ENCODE results near the gene SNX14. TPM values are rescaled to one million over a fixed set of nuclear protein-coding genes. Genes with fewer than 3 reads are reported as not detected.

The SNX14 gene
- total and polyA plus RNA-seq, 2 of the 8 experiments (the other 6 are each of a cell fraction or from before 2014, with no cell fraction given): 11.9 to 24.2 TPM

DNA sequence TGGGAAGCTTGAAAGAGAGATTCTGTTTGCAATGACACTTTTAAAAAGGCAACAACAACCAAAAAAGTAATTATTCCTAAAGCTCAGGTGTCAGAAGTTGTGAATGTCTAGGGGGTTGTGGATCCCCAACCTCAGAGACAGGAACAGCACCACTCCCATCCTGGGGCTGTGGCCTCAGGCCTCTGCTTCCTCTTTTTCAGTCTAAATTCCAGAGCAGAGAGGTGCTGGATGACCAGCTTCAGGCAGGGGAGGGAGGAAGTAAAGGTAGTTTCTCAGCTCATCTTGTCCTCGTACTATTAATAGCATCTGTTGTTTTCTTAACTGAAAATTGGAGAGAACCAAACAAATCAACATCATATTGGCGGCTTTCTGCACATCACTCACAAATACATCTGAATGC, 135.5 kb downstream of the SNX14 start:
- H3K56ac ChIP-seq (replicated peaks; ENCODE audit: insufficient read length, low read depth, low read length): no peak overlapping the region
- H3K14ac ChIP-seq (ENCODE audit: insufficient read length): no peak overlapping the region
- H3K4ac ChIP-seq (replicated peaks; ENCODE audit: insufficient read length, low read depth, low read length): no peak overlapping the region
- H3K9me3 ChIP-seq (ENCODE audit: insufficient read depth in 2 of 2, low read depth in 1 of 2, low read length in 1 of 2): no peaks in the 10 kb centered on the region
- 38% methylated on average over 2 of the region's 2 CpGs; no CpG with 5 or more reads in 1 of the 2 experiments for WGBS, 2 experiments (ENCODE audit: extremely low coverage in 1 of 2, insufficient coverage in 1 of 2, insufficient read length in 1 of 2, insufficient replicate concordance in 2 of 2, low coverage in 1 of 2, low lambda C conversion rate in 2 of 2, missing lambda C conversion rate in 1 of 2)
- H2BK12ac ChIP-seq (ENCODE audit: low read depth, low read length): no peak overlapping the region
- no peaks in the 10 kb centered on the region for H3K79me2 ChIP-seq (ENCODE audit: control insufficient read depth in 1 of 2, insufficient read depth in 2 of 2, low read length in 2 of 2)
- no peak overlapping the region for H4K91ac ChIP-seq (replicated peaks; ENCODE audit: insufficient read length, low read length)
- no peaks in the 10 kb centered on the region for H3K23me2 ChIP-seq (ENCODE audit: low read depth, low read length)
- peaks cover 0 to 3% (median 0%) of the 10 kb centered on the region in 4 experiments; a peak in 1 of 7 replicates for H3K27me3 ChIP-seq (replicated peaks in 1 of 4; ENCODE audit: control insufficient read depth in 3 of 4, extremely low read depth in 1 of 4, insufficient read depth in 3 of 4, low read length in 3 of 4)
- H3K79me1 ChIP-seq (ENCODE audit: low read depth, low read length): no peaks in the 10 kb centered on the region
- peaks cover 0 to 10% (median 3%) of the 10 kb centered on the region in 4 experiments; a peak in 4 of 7 replicates for H3K4me1 ChIP-seq (replicated peaks in 1 of 4; ENCODE audit: control insufficient read depth in 3 of 4, insufficient read depth in 4 of 4, low read length in 3 of 4)
- H3K4me2 ChIP-seq (ENCODE audit: insufficient read depth in 1 of 2, low read depth in 2 of 2, low read length in 2 of 2): 0 out of 4 replicates have a peak overlapping the region, but pooled peaks of 1 of the 2 experiments have one; percentile 24
- no peak overlapping the region for H4K5ac ChIP-seq (ENCODE audit: insufficient read length, low read depth, low read length)
- H3K27ac ChIP-seq (ENCODE audit: low read depth, low read length): no peak overlapping the region
- CTCF ChIA-PET (ENCODE audit: partially characterized antibody): interaction anchor here (0.8 to 3.4 kb wide), 5 partner anchors 9 to 103 kb away, joined by 3 to 22 read pairs (median 4); partner anchors contain the start of gene NT5E
- no peak for FAIRE-seq
- H2BK5ac ChIP-seq (ENCODE audit: low read depth, low read length): no peak overlapping the region
- H3K36me3 ChIP-seq (ENCODE audit: control insufficient read depth in 2 of 4, insufficient read depth in 4 of 4, low read length in 3 of 4): no peaks in the 10 kb centered on the region
- no peak overlapping the region for H3K9ac ChIP-seq (replicated peaks in 1 of 4; ENCODE audit: extremely low read depth in 1 of 4, low read depth in 3 of 4, low read length in 3 of 4)
- H2BK15ac ChIP-seq (ENCODE audit: low read length): no peak overlapping the region
- H2AK5ac ChIP-seq (ENCODE audit: low read depth, low read length): no peak overlapping the region
- H4K8ac ChIP-seq (ENCODE audit: extremely low read depth, insufficient read depth, low read length): no peak overlapping the region
- no peak overlapping the region for H2AFZ ChIP-seq (ENCODE audit: low read length)
- H2BK20ac ChIP-seq (ENCODE audit: low read length): no peak overlapping the region
- no peak overlapping the region for H3K18ac ChIP-seq (ENCODE audit: extremely low read depth, low read length)
- POLR2A ChIA-PET (ENCODE audit: partially characterized antibody): interaction anchor here (0.8 to 2.7 kb wide), 3 partner anchors 9 to 220 kb away, joined by 3 to 15 read pairs (median 3); partner anchors contain the start of gene NT5E
- no peak overlapping the region for H2BK120ac ChIP-seq (replicated peaks; ENCODE audit: low read depth, low read length)
- H3K4me3 ChIP-seq (ENCODE audit: extremely low read depth in 1 of 4, insufficient read depth in 2 of 4, low read depth in 3 of 4, low read length in 4 of 4): no peak overlapping the region
- H4K20me1 ChIP-seq (replicated peaks in 1 of 2; ENCODE audit: control insufficient read depth in 1 of 2, insufficient read depth in 2 of 2, low read length in 2 of 2): no peaks in the 10 kb centered on the region
- H3K23ac ChIP-seq (ENCODE audit: insufficient read length): no peak overlapping the region
- DNase-seq (ENCODE audit: low read depth in 1 of 2, low spot score in 2 of 2): no peak
- TF ChIP-seq HDAC6 (IDR thresholded peaks at IDR 0.05; ENCODE audit: low read depth, low read length) (no peak), RBBP5 (IDR thresholded peaks at IDR 0.05; ENCODE audit: borderline replicate concordance, low read depth, low read length) (no peak), BCL11A (IDR thresholded peaks at IDR 0.05; ENCODE audit: low read depth in 2 of 2, low read length in 2 of 2) (no peak), TAF1 (IDR thresholded peaks at IDR 0.05; ENCODE audit: low read depth, low read length) (no peak), ASH2L (IDR thresholded peaks at IDR 0.05; ENCODE audit: low read length) (no peak), CBX5 (IDR thresholded peaks at IDR 0.05; ENCODE audit: low read depth, low read length) (no peak), HDAC2 (IDR thresholded peaks at IDR 0.05; ENCODE audit: borderline replicate concordance in 1 of 2, low read depth in 2 of 2, low read length in 2 of 2) (no peak), JUND (IDR thresholded peaks at IDR 0.05; ENCODE audit: low read length) (no peak), POLR2A (IDR thresholded peaks at IDR 0.05; ENCODE audit: control extremely low read depth in 1 of 2, low read depth in 2 of 2, low read length in 2 of 2) (no peak), SAP30 (IDR thresholded peaks at IDR 0.05; ENCODE audit: insufficient read depth, insufficient replicate concordance, low read length) (no peak), GABPA (IDR thresholded peaks at IDR 0.05; ENCODE audit: borderline replicate concordance, insufficient read depth, low read length) (no peak)
- TF ChIP-seq, protein P1, sequence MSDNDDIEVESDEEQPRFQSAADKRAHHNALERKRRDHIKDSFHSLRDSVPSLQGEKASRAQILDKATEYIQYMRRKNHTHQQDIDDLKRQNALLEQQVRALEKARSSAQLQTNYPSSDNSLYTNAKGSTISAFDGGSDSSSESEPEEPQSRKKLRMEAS (IDR thresholded peaks at IDR 0.05): no peak
- TF ChIP-seq, protein P2, sequence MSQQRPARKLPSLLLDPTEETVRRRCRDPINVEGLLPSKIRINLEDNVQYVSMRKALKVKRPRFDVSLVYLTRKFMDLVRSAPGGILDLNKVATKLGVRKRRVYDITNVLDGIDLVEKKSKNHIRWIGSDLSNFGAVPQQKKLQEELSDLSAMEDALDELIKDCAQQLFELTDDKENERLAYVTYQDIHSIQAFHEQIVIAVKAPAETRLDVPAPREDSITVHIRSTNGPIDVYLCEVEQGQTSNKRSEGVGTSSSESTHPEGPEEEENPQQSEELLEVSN (IDR thresholded peaks at IDR 0.05): no peak

Measured in H1 (cell line).